ENCODE results near the gene AWAT1.

The AWAT1 gene

GRCh38 chrX:70226048-70226447, 8.4 kb upstream of the AWAT1 start (continued):
- no peak for TF ChIP-seq ZNF8 (CRISPR knock-in tag; IDR thresholded peaks at IDR 0.05)
- no peak for TF ChIP-seq RARB (CRISPR knock-in tag; IDR thresholded peaks at IDR 0.05)
- TF ChIP-seq CSRNP3 (CRISPR knock-in tag; IDR thresholded peaks at IDR 0.05) = no peak
- no peak for TF ChIP-seq CSDC2 (CRISPR knock-in tag; IDR thresholded peaks at IDR 0.05)

GRCh38 chrX:70226687-70227086, 7.8 kb upstream of the AWAT1 start:
- TF ChIP-seq ZNF70 (CRISPR knock-in tag; IDR thresholded peaks at IDR 0.05) = no peak
- TF ChIP-seq POU6F1 (CRISPR knock-in tag; IDR thresholded peaks at IDR 0.05; ENCODE audit: borderline replicate concordance, low read depth) = no peak
- TF ChIP-seq CSRNP3 (CRISPR knock-in tag; IDR thresholded peaks at IDR 0.05) = no peak
- no peak for TF ChIP-seq CREB5 (CRISPR knock-in tag; IDR thresholded peaks at IDR 0.05; ENCODE audit: low read depth)
- no peak for TF ChIP-seq GLIS3 (CRISPR knock-in tag; IDR thresholded peaks at IDR 0.05)
- TF ChIP-seq PATZ1 (CRISPR knock-in tag; IDR thresholded peaks at IDR 0.05; ENCODE audit: borderline replicate concordance) = no peak
- no peak for ATAC-seq

GRCh38 chrX:70231666-70232065, 2.8 kb upstream of the AWAT1 start:
- no peak for ATAC-seq
- TF ChIP-seq TSHZ2 (CRISPR knock-in tag; IDR thresholded peaks at IDR 0.05) = no peak
- no peak for TF ChIP-seq GLIS3 (CRISPR knock-in tag; IDR thresholded peaks at IDR 0.05)
- no peak for TF ChIP-seq TOX (CRISPR knock-in tag; IDR thresholded peaks at IDR 0.05; ENCODE audit: borderline replicate concordance)
- TF ChIP-seq POU6F1 (CRISPR knock-in tag; IDR thresholded peaks at IDR 0.05; ENCODE audit: borderline replicate concordance, low read depth) = no peak
- TF ChIP-seq ZNF70 (CRISPR knock-in tag; IDR thresholded peaks at IDR 0.05) = no peak
- no peak for TF ChIP-seq PPARA (CRISPR knock-in tag; IDR thresholded peaks at IDR 0.05; ENCODE audit: borderline replicate concordance)
- no peak for TF ChIP-seq CREB5 (CRISPR knock-in tag; IDR thresholded peaks at IDR 0.05; ENCODE audit: low read depth)
- no peak for TF ChIP-seq ZFP30 (CRISPR knock-in tag; IDR thresholded peaks at IDR 0.05)
- TF ChIP-seq ISL1 (CRISPR knock-in tag; IDR thresholded peaks at IDR 0.05) = no peak
- TF ChIP-seq RARB (CRISPR knock-in tag; IDR thresholded peaks at IDR 0.05) = no peak
- no peak for TF ChIP-seq PATZ1 (CRISPR knock-in tag; IDR thresholded peaks at IDR 0.05; ENCODE audit: borderline replicate concordance)
- no peak for TF ChIP-seq ESRRG (CRISPR knock-in tag; IDR thresholded peaks at IDR 0.05)
- TF ChIP-seq SNAI2 (CRISPR knock-in tag; IDR thresholded peaks at IDR 0.05) = no peak
- TF ChIP-seq OSR1 (CRISPR knock-in tag; IDR thresholded peaks at IDR 0.05) = no peak
- TF ChIP-seq ZC3H10 (CRISPR knock-in tag; IDR thresholded peaks at IDR 0.05) = no peak
- TF ChIP-seq ZFP3 (CRISPR knock-in tag; IDR thresholded peaks at IDR 0.05) = no peak
- TF ChIP-seq ZNF565 (CRISPR knock-in tag; conservative IDR thresholded peaks at IDR 0.05; ENCODE audit: low read depth) = no peak
- no peak for TF ChIP-seq CSRNP3 (CRISPR knock-in tag; IDR thresholded peaks at IDR 0.05)

All from SK-N-SH treated with all-trans-retinoic acid at 6 μM for 48 hours (cell line).